GM19240 (cell line): Measurements from ENCODE around the gene ELL2.
"Not testable (repeated sequence)": the region's sequence is repeated elsewhere in the genome, so short reads cannot be mapped to it uniquely, and the experiment has no call there.

ENCODE experiments used
- DNase-seq: peaks from one replicate; pipeline ENCODE4 v3.0.0; 2011; ENCODE audit warnings: low spot score; ENCODE audit not compliant: insufficient read length

ELL2 gene

GRCh38 chr5:95909738-95910137, 51.9 kb downstream of the ELL2 start:
- DNase-seq: no peak

- no peak for DNase-seq
Measured at GRCh38 chr5:95908799-95909198, 52.9 kb downstream of the ELL2 start.

GRCh38 chr5:95907740-95908706, 53.6 kb downstream of the ELL2 start:
- DNase-seq: no peak

- DNase-seq: no peak
Measured at GRCh38 chr5:95907067-95907705, 54.5 kb downstream of the ELL2 start.

- DNase-seq: not testable (repeated sequence)
Measured at GRCh38 chr5:95906398-95906797, 55.3 kb downstream of the ELL2 start.

- no peak for DNase-seq
Measured at GRCh38 chr5:95904827-95905226, 56.8 kb downstream of the ELL2 start.

GRCh38 chr5:95903838-95904237, 57.8 kb downstream of the ELL2 start:
- no peak for DNase-seq

GRCh38 chr5:95901676-95902627, 59.7 kb downstream of the ELL2 start:
- DNase-seq: no peak

GRCh38 chr5:95900383-95900958, 61.2 kb downstream of the ELL2 start:
- DNase-seq: no peak

GRCh38 chr5:95899829-95900228, 61.8 kb downstream of the ELL2 start:
- DNase-seq: no peak

- DNase-seq: no peak
Measured at GRCh38 chr5:95899006-95899405, 62.6 kb downstream of the ELL2 start.

- no peak for DNase-seq
Measured at GRCh38 chr5:95895771-95896170, 65.9 kb downstream of the ELL2 start.

GRCh38 chr5:95895251-95895650, 66.4 kb downstream of the ELL2 start:
- no peak for DNase-seq

GRCh38 chr5:95892784-95893354, 68.8 kb downstream of the ELL2 start:
- DNase-seq: no peak

GRCh38 chr5:95891499-95891898, 70.2 kb downstream of the ELL2 start:
- DNase-seq: no peak

- DNase-seq: no peak
Measured at GRCh38 chr5:95889076-95889475, 72.6 kb downstream of the ELL2 start.

- no peak for DNase-seq
Measured at GRCh38 chr5:95887977-95888376, 73.7 kb downstream of the ELL2 start.

GRCh38 chr5:95886340-95887044, 75.2 kb downstream of the ELL2 start:
- no peak for DNase-seq

GRCh38 chr5:95884511-95884910, 77.1 kb downstream of the ELL2 start:
- DNase-seq: no peak

GRCh38 chr5:95884017-95884325, 77.7 kb downstream of the ELL2 start:
- no peak for DNase-seq
